Gastrocnemius medialis (tissue), 4 donors: ENCODE measurements around the gene OTUD5. TPM values are rescaled to one million over a fixed set of nuclear protein-coding genes. Genes with fewer than 3 reads are reported as not detected.

Experiments
- ATAC-seq, 2 donors: fragments of 150-250 bp; one replicate each; pipeline ENCODE4 v1.9.1; 2016
- DNase-seq, 2 donors: peaks; one replicate each; pipeline ENCODE4 v3.0.0-alpha.2; 2019
- H3K27ac ChIP-seq, 4 donors: fragments of 200-600 bp; sonication (generic); 1 replicate in 1 of 4; 2 replicates in 3 of 4; pipeline ENCODE4 v1.5.1; 2016 to 2018; ENCODE audit warnings: mild to moderate bottlenecking in 2 of 4, moderate library complexity in 1 of 4
- H3K27me3 ChIP-seq, 3 donors: fragments of 200-600 bp; sonication (generic) in 2 of 3; 1 replicate in 1 of 3; 2 replicates in 2 of 3; pipeline versions ENCODE4 v1.5.1 to v1.6.0; 2016 to 2019; ENCODE audit warnings: mild to moderate bottlenecking in 1 of 3, moderate library complexity in 1 of 3
- H3K36me3 ChIP-seq, 2 donors: fragments of 200-600 bp; sonication (generic) in 1 of 2; one replicate each; pipeline ENCODE4 v1.5.1; 2017 to 2018
- H3K4me1 ChIP-seq, 2 donors: fragments of 200-600 bp; sonication (generic) in 1 of 2; one replicate each; pipeline ENCODE4 v1.5.1; 2016 to 2017; ENCODE audit warnings: mild to moderate bottlenecking in 2 of 2
- H3K4me3 ChIP-seq, 4 donors: fragments of 200-600 bp; sonication (generic) in 3 of 4; 1 replicate in 1 of 4; 2 replicates in 3 of 4; pipeline ENCODE4 v1.5.1; 2016 to 2019; ENCODE audit warnings: mild to moderate bottlenecking in 2 of 4
- H3K9me3 ChIP-seq, 3 donors: fragments of 200-600 bp; sonication (generic) in 2 of 3; 1 replicate in 1 of 3; 2 replicates in 2 of 3; pipeline ENCODE4 v1.5.1; 2016 to 2019
- CTCF ChIP-seq, 5 experiments: fragments of 450-650 bp in 3 of 5; fragments of 200-600 bp in 2 of 5; sonication (generic) in 2 of 5; IDR thresholded peaks in 4 of 5; conservative IDR thresholded peaks in 1 of 5; 1 replicate in 4 of 5; 2 replicates in 1 of 5; pipeline ENCODE4 v1.5.1; 2016 to 2019; ENCODE audit warnings: antibody characterized with exemption in 5 of 5, mild to moderate bottlenecking in 3 of 5, moderate library complexity in 3 of 5
- POLR2A ChIP-seq, 2 donors: fragments of 450-650 bp; IDR thresholded peaks; one replicate each; pipeline ENCODE4 v1.6.1; 2017; ENCODE audit warnings: antibody characterized with exemption in 2 of 2, mild to moderate bottlenecking in 2 of 2, moderate library complexity in 2 of 2
- in situ Hi-C, 4 donors: fragments of 200-750 bp; cut with MboI; loops; one replicate each; pipeline versions ENCODE4 v1.15.0 to v1.8.0; 2017; ENCODE audit warnings: low sequenced_read_pairs in 4 of 4
- intact Hi-C: fragments of 100-400 bp; cut with DNase I; formaldehyde crosslinking; loops from one replicate; pipeline ENCODE4 v1.15.1; 2023; ENCODE audit warnings: low total_unique reads
- total RNA-seq, 4 donors: library from RNA; depleted of rRNA; stranded (reverse); fragments of >200 nt; gene quantifications; one replicate each; pipeline versions ENCODE4 v1.1.0 to v1.2.3, GENCODE V29; 2016

OTUD5 gene
- total RNA-seq, 4 donors from 2014 or later: 22.2 to 32.2 (median 28.5) TPM

GRCh38 chrX:48913605-48914366, 43.6 kb downstream of the OTUD5 start:
- in situ Hi-C loops: no loop called here

GRCh38 chrX:48911412-48912182, 45.8 kb downstream of the OTUD5 start, which contains the start of gene SLC35A2:
Gene SLC35A2 (minus strand): TSS chrX:48911646. CDS start chrX:48911636, 10 bp downstream.
- TF ChIP-seq POLR2A (IDR thresholded peaks at IDR 0.05) (peak; percentile 66 to 71), CTCF (IDR thresholded peaks at IDR 0.05 in 4 of 5, conservative IDR thresholded peaks at IDR 0.05 in 1 of 5) (no peak)
- no peaks in the 10 kb centered on the region for H3K36me3 ChIP-seq
- no peaks in the 10 kb centered on the region for H3K9me3 ChIP-seq
- peak within 1 kb of the TSS; percentile 73 to 86 (median 83) for H3K27ac ChIP-seq
- H3K4me1 ChIP-seq: peaks cover 7 to 8% of the 10 kb centered on the region in 2 donors
- intact Hi-C loops (no loop called here), in situ Hi-C loops (no loop called here)
- ATAC-seq (peak; percentile 91 to 92), DNase-seq (peak; percentile 43 to 66)
- H3K4me3 ChIP-seq: peak within 1 kb of the TSS; percentile 72 to 87 (median 76)
- no peaks in the 10 kb centered on the region for H3K27me3 ChIP-seq

More at GRCh38 chrX:48913605-48914366, 43.6 kb downstream of the OTUD5 start:
- intact Hi-C loops: no loop called here
- Histone ChIP-seq H3K9me3 (no peaks in the 10 kb centered on the region), H3K27ac (no peak overlapping the region), H3K4me3 (no peak overlapping the region), H3K27me3 (no peaks in the 10 kb centered on the region), H3K4me1 (peaks cover 7 to 8% of the 10 kb centered on the region in 2 donors), H3K36me3 (no peaks in the 10 kb centered on the region)
- no peak for DNase-seq
- no peak for ATAC-seq
- TF ChIP-seq CTCF (IDR thresholded peaks at IDR 0.05 in 4 of 5, conservative IDR thresholded peaks at IDR 0.05 in 1 of 5) (no peak), POLR2A (IDR thresholded peaks at IDR 0.05) (no peak)

- in situ Hi-C loops: no loop called here
- TF ChIP-seq POLR2A (IDR thresholded peaks at IDR 0.05): no peak
- TF ChIP-seq CTCF (IDR thresholded peaks at IDR 0.05 in 4 of 5, conservative IDR thresholded peaks at IDR 0.05 in 1 of 5): no peak
- Histone ChIP-seq H3K4me1 (peaks cover 7 to 8% of the 10 kb centered on the region in 2 donors), H3K27ac (peak overlapping the region; percentile 73 to 86 (median 83)), H3K4me3 (peak overlapping the region; percentile 72 to 87 (median 76)), H3K27me3 (no peaks in the 10 kb centered on the region), H3K36me3 (no peaks in the 10 kb centered on the region), H3K9me3 (no peaks in the 10 kb centered on the region)
- intact Hi-C loops: no loop called here
- DNase-seq (no peak), ATAC-seq (no peak)
These were observed 46.4 kb downstream of the OTUD5 start for GRCh38 chrX:48910926-48911411.

GRCh38 chrX:48909703-48910294, 47.6 kb downstream of the OTUD5 start:
- no peaks in the 10 kb centered on the region for H3K9me3 ChIP-seq
- peaks cover 7 to 8% of the 10 kb centered on the region in 2 donors for H3K4me1 ChIP-seq
- intact Hi-C loops (no loop called here), in situ Hi-C loops (no loop called here)
- H3K4me3 ChIP-seq: no peak overlapping the region
- TF ChIP-seq POLR2A (IDR thresholded peaks at IDR 0.05) (no peak), CTCF (IDR thresholded peaks at IDR 0.05 in 4 of 5, conservative IDR thresholded peaks at IDR 0.05 in 1 of 5) (no peak)
- no peaks in the 10 kb centered on the region for H3K27me3 ChIP-seq
- DNase-seq: no peak
- no peak for ATAC-seq
- no peak overlapping the region for H3K27ac ChIP-seq
- no peaks in the 10 kb centered on the region for H3K36me3 ChIP-seq
